ENCODE data around the gene ZNF444. TPM values are rescaled to one million over a fixed set of nuclear protein-coding genes. Genes with fewer than 3 reads are reported as not detected.

The ZNF444 gene
- total and polyA plus RNA-seq, 4 donors = 6.1 to 30.4 (median 21.0) TPM

DNA sequence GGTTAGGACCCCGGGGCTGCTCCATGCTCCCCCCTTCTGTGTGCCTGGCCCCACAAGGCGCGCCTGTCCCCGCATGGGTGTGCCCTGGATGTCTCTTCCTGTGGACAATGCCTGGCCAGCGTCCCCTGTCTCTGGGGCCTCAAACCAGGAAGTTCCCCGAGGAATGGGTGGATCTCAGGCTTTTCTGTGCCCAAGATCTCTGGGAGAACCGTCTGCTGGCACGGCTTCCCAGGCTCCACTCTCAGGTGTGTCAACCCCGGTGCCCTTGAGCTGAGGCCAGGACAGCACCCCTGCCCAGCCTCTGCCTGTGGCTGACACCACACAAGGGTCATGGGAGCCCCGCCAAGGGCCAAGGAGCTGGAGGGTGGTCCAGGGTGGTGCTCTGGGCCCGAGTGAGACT lies 15.7 kb downstream of the ZNF444 start (continued):
- TF ChIP-seq, protein P1, sequence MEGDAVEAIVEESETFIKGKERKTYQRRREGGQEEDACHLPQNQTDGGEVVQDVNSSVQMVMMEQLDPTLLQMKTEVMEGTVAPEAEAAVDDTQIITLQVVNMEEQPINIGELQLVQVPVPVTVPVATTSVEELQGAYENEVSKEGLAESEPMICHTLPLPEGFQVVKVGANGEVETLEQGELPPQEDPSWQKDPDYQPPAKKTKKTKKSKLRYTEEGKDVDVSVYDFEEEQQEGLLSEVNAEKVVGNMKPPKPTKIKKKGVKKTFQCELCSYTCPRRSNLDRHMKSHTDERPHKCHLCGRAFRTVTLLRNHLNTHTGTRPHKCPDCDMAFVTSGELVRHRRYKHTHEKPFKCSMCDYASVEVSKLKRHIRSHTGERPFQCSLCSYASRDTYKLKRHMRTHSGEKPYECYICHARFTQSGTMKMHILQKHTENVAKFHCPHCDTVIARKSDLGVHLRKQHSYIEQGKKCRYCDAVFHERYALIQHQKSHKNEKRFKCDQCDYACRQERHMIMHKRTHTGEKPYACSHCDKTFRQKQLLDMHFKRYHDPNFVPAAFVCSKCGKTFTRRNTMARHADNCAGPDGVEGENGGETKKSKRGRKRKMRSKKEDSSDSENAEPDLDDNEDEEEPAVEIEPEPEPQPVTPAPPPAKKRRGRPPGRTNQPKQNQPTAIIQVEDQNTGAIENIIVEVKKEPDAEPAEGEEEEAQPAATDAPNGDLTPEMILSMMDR (IDR thresholded peaks at IDR 0.05; ENCODE audit: low read depth, low read length, missing input control) = no peak
- TF ChIP-seq FOXA2 (IDR thresholded peaks at IDR 0.05) = no peak

DNA sequence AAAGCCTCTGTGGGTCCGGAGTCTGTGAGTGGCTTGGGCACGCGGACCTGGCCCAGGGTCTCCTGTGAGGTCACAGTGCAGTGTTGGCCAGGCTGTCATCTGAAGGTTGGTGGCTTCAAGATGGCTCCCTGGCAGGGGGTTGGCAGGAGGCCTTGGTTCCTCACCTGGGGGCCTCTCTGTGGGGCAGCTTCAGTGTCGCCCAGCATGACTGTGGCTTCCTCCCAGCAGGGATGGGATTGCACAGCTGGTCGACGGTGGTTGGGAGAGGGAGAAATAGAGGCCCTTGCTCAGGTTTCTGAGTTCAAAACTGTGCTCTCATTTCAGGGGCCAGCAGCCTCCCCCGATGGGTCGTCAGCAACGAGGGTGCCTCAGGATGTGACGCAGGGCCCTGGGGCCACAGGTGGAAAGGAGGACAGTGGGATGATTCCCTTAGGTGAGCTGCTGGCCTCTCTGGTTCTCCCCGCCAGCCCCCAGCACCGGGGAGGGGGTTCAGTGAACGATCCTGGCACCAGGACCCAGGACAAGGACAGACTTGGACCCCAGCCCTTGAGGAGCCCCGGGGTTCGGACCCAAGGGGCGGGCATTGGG lies 17.2 kb downstream of the ZNF444 start:
- Histone ChIP-seq H3K4me1 (ENCODE audit: control insufficient read depth in 4 of 4, insufficient read depth in 4 of 4, low read length in 3 of 4) (peaks cover 0 to 8% (median 6%) of the 10 kb centered on the region in 4 donors), H3K27ac (ENCODE audit: low read depth in 1 of 2, low read length in 2 of 2) (no peak overlapping the region), H3K9ac (ENCODE audit: low read depth in 1 of 2, low read length in 2 of 2) (no peak overlapping the region), H3K27me3 (ENCODE audit: control insufficient read depth in 4 of 4, insufficient read depth in 4 of 4, low read length in 3 of 4) (no peaks in the 10 kb centered on the region), H3K36me3 (ENCODE audit: control insufficient read depth in 4 of 4, insufficient read depth in 3 of 4, low read depth in 1 of 4, low read length in 3 of 4) (peaks cover 5 to 46% (median 17%) of the 10 kb centered on the region in 4 donors), H3K4me3 (ENCODE audit: low read depth in 1 of 3, low read length in 3 of 3) (no peak overlapping the region), H3K9me3 (ENCODE audit: control insufficient read depth in 4 of 4, low read length in 3 of 4) (no peaks in the 10 kb centered on the region)
- TF ChIP-seq ZBTB33 (IDR thresholded peaks at IDR 0.05) (no peak), GABPA (IDR thresholded peaks at IDR 0.05 in 1 of 2, conservative IDR thresholded peaks at IDR 0.05 in 1 of 2) (no peak), HNF4A (conservative IDR thresholded peaks at IDR 0.05) (no peak), EGR1 (IDR thresholded peaks at IDR 0.05; ENCODE audit: low read depth in 2 of 2) (no peak), JUND (IDR thresholded peaks at IDR 0.05) (no peak), RXRA (IDR thresholded peaks at IDR 0.05) (no peak), SP1 (IDR thresholded peaks at IDR 0.05) (no peak), NR2F2 (IDR thresholded peaks at IDR 0.05) (no peak), FOXA2 (IDR thresholded peaks at IDR 0.05) (no peak), RAD21 (IDR thresholded peaks at IDR 0.05) (no peak), YY1 (IDR thresholded peaks at IDR 0.05) (no peak), TAF1 (conservative IDR thresholded peaks at IDR 0.05) (no peak), HNF4G (IDR thresholded peaks at IDR 0.05) (no peak), ATF3 (IDR thresholded peaks at IDR 0.05) (no peak), FOXA1 (IDR thresholded peaks at IDR 0.05) (no peak)
- TF ChIP-seq, protein P2, sequence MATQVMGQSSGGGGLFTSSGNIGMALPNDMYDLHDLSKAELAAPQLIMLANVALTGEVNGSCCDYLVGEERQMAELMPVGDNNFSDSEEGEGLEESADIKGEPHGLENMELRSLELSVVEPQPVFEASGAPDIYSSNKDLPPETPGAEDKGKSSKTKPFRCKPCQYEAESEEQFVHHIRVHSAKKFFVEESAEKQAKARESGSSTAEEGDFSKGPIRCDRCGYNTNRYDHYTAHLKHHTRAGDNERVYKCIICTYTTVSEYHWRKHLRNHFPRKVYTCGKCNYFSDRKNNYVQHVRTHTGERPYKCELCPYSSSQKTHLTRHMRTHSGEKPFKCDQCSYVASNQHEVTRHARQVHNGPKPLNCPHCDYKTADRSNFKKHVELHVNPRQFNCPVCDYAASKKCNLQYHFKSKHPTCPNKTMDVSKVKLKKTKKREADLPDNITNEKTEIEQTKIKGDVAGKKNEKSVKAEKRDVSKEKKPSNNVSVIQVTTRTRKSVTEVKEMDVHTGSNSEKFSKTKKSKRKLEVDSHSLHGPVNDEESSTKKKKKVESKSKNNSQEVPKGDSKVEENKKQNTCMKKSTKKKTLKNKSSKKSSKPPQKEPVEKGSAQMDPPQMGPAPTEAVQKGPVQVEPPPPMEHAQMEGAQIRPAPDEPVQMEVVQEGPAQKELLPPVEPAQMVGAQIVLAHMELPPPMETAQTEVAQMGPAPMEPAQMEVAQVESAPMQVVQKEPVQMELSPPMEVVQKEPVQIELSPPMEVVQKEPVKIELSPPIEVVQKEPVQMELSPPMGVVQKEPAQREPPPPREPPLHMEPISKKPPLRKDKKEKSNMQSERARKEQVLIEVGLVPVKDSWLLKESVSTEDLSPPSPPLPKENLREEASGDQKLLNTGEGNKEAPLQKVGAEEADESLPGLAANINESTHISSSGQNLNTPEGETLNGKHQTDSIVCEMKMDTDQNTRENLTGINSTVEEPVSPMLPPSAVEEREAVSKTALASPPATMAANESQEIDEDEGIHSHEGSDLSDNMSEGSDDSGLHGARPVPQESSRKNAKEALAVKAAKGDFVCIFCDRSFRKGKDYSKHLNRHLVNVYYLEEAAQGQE (IDR thresholded peaks at IDR 0.05) = no peak
- TF ChIP-seq, protein P1 (IDR thresholded peaks at IDR 0.05; ENCODE audit: low read depth, low read length, missing input control) = no peak
- TF ChIP-seq, protein P3, sequence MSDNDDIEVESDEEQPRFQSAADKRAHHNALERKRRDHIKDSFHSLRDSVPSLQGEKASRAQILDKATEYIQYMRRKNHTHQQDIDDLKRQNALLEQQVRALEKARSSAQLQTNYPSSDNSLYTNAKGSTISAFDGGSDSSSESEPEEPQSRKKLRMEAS (IDR thresholded peaks at IDR 0.05) = no peak
- DNase-seq (ENCODE audit: low spot score) = no peak
- WGBS = 96% methylated on average over 16 of the region's 16 CpGs
